Loucy (cell line): ENCODE data around the gene PRKAG3.

Source experiments
- H2AFZ ChIP-seq: fragments of 200-600 bp; sonication (generic); 2 replicates; pipeline ENCODE4 v1.6.0; 2016; ENCODE audit warnings: antibody characterized with exemption, mild to moderate bottlenecking, low read length, moderate library complexity
- H3F3A ChIP-seq: fragments of 200-600 bp; 2 replicates; pipeline ENCODE4 v1.6.0; 2016; ENCODE audit warnings: antibody characterized with exemption, low read depth, mild to moderate bottlenecking
- H3K27me3 ChIP-seq: fragments of 200-600 bp; sonication (generic); 2 replicates; pipeline ENCODE4 v1.6.1; 2014; ENCODE audit warnings: low read length, mild to moderate bottlenecking; ENCODE audit not compliant: insufficient read depth, poor library complexity, severe bottlenecking
- H3K36me3 ChIP-seq: fragments of 200-600 bp; sonication (generic); 2 replicates; pipeline ENCODE4 v1.6.1; 2016; ENCODE audit warnings: low read length; ENCODE audit not compliant: insufficient read depth
- H3K4me1 ChIP-seq: fragments of 200-600 bp; sonication (generic); 2 replicates; pipeline ENCODE4 v1.5.1; 2014; ENCODE audit warnings: low read length, mild to moderate bottlenecking; ENCODE audit not compliant: insufficient read depth, poor library complexity, severe bottlenecking
- H3K4me2 ChIP-seq: fragments of 200-600 bp; sonication (generic); 2 replicates; pipeline ENCODE4 v1.6.0; 2014; ENCODE audit warnings: antibody characterized with exemption, low read length, low read depth, mild to moderate bottlenecking; ENCODE audit not compliant: poor library complexity, severe bottlenecking
- H3K4me3 ChIP-seq: fragments of 200-600 bp; sonication (generic); 2 replicates; pipeline ENCODE4 v1.5.1; 2014; ENCODE audit warnings: low read length, mild to moderate bottlenecking, mixed read lengths; ENCODE audit not compliant: poor library complexity, severe bottlenecking
- H3K79me2 ChIP-seq: fragments of 200-600 bp; sonication (generic); 2 replicates; pipeline ENCODE4 v1.6.1; 2014; ENCODE audit warnings: low read length; ENCODE audit not compliant: insufficient read depth
- H3K9ac ChIP-seq: fragments of 200-600 bp; sonication (generic); 2 replicates; pipeline ENCODE4 v1.6.0; 2014; ENCODE audit warnings: mild to moderate bottlenecking, low read depth, low read length, moderate library complexity; ENCODE audit not compliant: poor library complexity, severe bottlenecking
- H3K9me2 ChIP-seq: fragments of 200-600 bp; sonication (generic); replicated peaks from 2 replicates; pipeline ENCODE4 v1.6.1; 2016; ENCODE audit warnings: low read depth, low read length, mixed read lengths
- H3K9me3 ChIP-seq: fragments of 200-600 bp; sonication (generic); 2 replicates; pipeline ENCODE4 v1.6.1; 2014; ENCODE audit warnings: mild to moderate bottlenecking, antibody characterized with exemption, low read length, low read depth; ENCODE audit not compliant: insufficient read depth
- H4K20me1 ChIP-seq: fragments of 200-600 bp; sonication (generic); 2 replicates; pipeline ENCODE4 v1.6.0; 2014; ENCODE audit warnings: antibody characterized with exemption, low read length, mild to moderate bottlenecking; ENCODE audit not compliant: insufficient read depth, poor library complexity, severe bottlenecking
- CTCF ChIP-seq: fragments of 200-600 bp; sonication (generic); conservative IDR thresholded peaks from 2 replicates; pipeline ENCODE4 v1.5.1; 2014; ENCODE audit warnings: mild to moderate bottlenecking, antibody characterized with exemption, low read length
- EZH2phosphoT487 ChIP-seq: fragments of 200-600 bp; IDR thresholded peaks from 2 replicates; pipeline ENCODE4 v1.6.1; 2018; ENCODE audit warnings: antibody characterized with exemption, mild to moderate bottlenecking, moderate library complexity, borderline replicate concordance

The PRKAG3 gene

DNA sequence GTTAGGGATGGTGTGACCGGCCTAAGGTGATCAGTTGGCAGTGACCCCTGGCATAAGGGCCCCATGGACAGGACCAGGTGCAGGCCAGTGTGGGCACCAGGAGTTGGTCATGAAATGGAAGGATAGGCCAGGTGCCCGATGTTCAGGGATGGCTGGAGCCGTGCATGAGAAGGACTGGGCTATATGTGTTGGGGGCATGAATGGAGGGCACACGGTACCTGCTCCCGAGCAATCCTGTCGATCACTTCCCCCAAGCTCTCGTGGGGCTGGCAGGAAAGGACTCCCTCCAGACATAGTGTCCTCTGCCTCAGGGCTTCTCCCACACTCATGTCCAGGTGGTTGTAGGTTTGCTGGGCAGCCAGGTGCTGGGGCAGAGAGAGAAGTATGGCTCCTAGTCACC lies 7.6 kb downstream of the PRKAG3 start:
- H3K4me2 ChIP-seq, result no peak overlapping the region
- no peak overlapping the region for H3K9ac ChIP-seq
- no peaks in the 10 kb centered on the region for H3F3A ChIP-seq
- no peaks in the 10 kb centered on the region for H3K79me2 ChIP-seq
- H3K4me1 ChIP-seq, result no peaks in the 10 kb centered on the region
- no peaks in the 10 kb centered on the region for H4K20me1 ChIP-seq
- no peak overlapping the region for H3K4me3 ChIP-seq
- no peak overlapping the region for H2AFZ ChIP-seq
- no peaks in the 10 kb centered on the region for H3K36me3 ChIP-seq
- no peaks in the 10 kb centered on the region for H3K9me3 ChIP-seq
- TF ChIP-seq CTCF (no peak), EZH2phosphoT487 (no peak)
- H3K27me3 ChIP-seq, result no peaks in the 10 kb centered on the region
- H3K9me2 ChIP-seq, result no peaks in the 10 kb centered on the region

DNA sequence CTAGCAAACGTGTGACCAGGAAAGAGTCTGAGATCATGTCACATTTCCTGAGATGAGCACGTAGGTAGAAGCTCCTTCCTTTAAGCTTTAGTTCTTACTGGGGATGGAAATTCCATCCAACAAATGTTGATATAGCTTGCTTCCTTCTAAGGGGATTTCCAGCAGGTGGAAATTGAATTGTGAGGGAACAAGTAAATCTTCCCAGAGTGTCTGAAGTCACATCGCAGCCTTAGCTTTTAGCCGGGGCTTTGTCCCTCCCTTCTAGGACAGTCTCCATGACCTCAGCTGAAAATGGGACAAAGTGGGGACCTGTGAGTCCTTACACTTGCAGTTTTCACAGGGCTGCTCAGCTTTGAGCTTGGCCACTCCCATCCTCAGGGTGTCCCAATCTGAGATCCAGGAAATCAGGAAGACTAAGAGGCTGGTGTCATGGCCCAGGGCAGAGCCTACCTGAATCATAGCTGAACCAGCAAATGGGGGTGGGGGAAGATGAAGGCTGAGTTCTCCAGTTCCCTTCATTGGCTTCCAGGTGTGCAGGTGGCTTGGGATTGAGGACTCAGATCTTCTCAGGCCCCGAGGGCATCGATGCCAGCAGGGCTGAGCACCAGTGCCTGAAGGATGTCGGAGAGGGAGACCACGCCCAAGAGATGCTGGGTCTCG lies 8.3 kb downstream of the PRKAG3 start:
- Histone ChIP-seq H3K4me2 (no peak overlapping the region), H3K9me3 (no peaks in the 10 kb centered on the region), H3K27me3 (no peaks in the 10 kb centered on the region), H3K4me3 (no peak overlapping the region), H3K9me2 (no peaks in the 10 kb centered on the region), H3K36me3 (no peaks in the 10 kb centered on the region), H3K9ac (no peak overlapping the region), H2AFZ (no peak overlapping the region), H3F3A (no peaks in the 10 kb centered on the region), H4K20me1 (no peaks in the 10 kb centered on the region), H3K4me1 (no peaks in the 10 kb centered on the region), H3K79me2 (no peaks in the 10 kb centered on the region)
- TF ChIP-seq CTCF, result no peak
- no peak for TF ChIP-seq EZH2phosphoT487

DNA sequence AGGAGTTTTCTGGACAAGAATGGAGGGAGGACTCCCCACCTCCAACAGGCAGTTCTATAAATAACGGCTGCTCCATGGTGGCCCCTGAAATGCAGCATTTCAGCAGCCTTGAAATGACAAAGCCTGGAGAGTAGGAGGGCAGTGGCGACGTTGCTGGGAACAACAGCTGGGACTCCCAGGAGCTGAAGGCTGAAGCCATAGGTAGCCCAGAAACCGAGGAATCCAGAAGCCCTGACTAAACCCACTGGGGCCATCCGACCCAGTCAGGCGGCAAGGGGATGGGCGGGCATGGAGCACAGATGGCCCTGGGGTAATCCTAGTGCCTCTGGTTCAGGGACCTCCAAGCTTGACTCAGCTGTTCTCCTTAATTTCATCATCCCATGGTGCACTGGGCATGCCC lies 9.0 kb downstream of the PRKAG3 start:
- Histone ChIP-seq H3K36me3 (no peaks in the 10 kb centered on the region), H3K9ac (no peak overlapping the region), H3K9me3 (no peaks in the 10 kb centered on the region), H3K4me2 (no peak overlapping the region), H2AFZ (no peak overlapping the region), H3K27me3 (no peaks in the 10 kb centered on the region), H3K79me2 (no peaks in the 10 kb centered on the region), H3K4me3 (no peak overlapping the region), H3K4me1 (no peaks in the 10 kb centered on the region), H3F3A (no peaks in the 10 kb centered on the region), H3K9me2 (no peaks in the 10 kb centered on the region), H4K20me1 (no peaks in the 10 kb centered on the region)
- TF ChIP-seq EZH2phosphoT487, result no peak
- TF ChIP-seq CTCF, result no peak
